ENCODE data around the gene POU2AF2. TPM values are rescaled to one million over a fixed set of nuclear protein-coding genes. Genes with fewer than 3 reads are reported as not detected.

The POU2AF2 gene
- total and polyA plus RNA-seq, 2 of the 8 experiments (the other 6 are each of a cell fraction or from before 2014, with no cell fraction given) = not detected

DNA sequence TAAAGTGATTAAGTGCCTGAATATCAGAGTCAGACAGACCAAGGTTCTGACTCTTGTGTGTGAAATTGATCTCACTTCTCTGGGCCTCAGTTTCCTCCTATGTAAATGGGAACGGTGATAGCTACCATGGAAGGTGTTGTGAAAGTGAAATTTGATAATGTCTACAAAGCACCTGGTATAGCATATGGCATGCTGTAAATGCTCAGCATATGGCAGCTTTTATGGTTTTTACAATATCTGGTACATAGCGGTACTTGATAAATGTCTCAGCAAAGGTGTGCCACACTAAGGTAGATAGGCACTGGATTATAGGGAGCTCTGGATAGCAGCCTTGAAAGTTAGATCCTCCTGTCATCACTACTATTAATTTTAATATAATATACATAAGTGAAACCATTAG is 19.9 kb downstream of the POU2AF2 start:
- Histone ChIP-seq H3K4me1 (replicated peaks in 1 of 4; ENCODE audit: control insufficient read depth in 3 of 4, insufficient read depth in 4 of 4, low read length in 3 of 4) (no peaks in the 10 kb centered on the region), H3K4me3 (ENCODE audit: extremely low read depth in 1 of 4, insufficient read depth in 2 of 4, low read depth in 3 of 4, low read length in 4 of 4) (no peak overlapping the region), H3K4ac (replicated peaks; ENCODE audit: insufficient read length, low read depth, low read length) (no peak overlapping the region), H3K36me3 (ENCODE audit: control insufficient read depth in 2 of 4, insufficient read depth in 4 of 4, low read length in 3 of 4) (no peaks in the 10 kb centered on the region), H4K8ac (ENCODE audit: extremely low read depth, insufficient read depth, low read length) (no peak overlapping the region), H3K23me2 (ENCODE audit: low read depth, low read length) (no peaks in the 10 kb centered on the region), H2AFZ (ENCODE audit: low read length) (no peak overlapping the region), H3K56ac (replicated peaks; ENCODE audit: insufficient read length, low read depth, low read length) (no peak overlapping the region), H3K9me3 (ENCODE audit: insufficient read depth in 2 of 2, low read depth in 1 of 2, low read length in 1 of 2) (no peaks in the 10 kb centered on the region), H3K79me2 (ENCODE audit: control insufficient read depth in 1 of 2, insufficient read depth in 2 of 2, low read length in 2 of 2) (no peaks in the 10 kb centered on the region), H2BK12ac (ENCODE audit: low read depth, low read length) (no peak overlapping the region), H3K4me2 (ENCODE audit: insufficient read depth in 1 of 2, low read depth in 2 of 2, low read length in 2 of 2) (no peak overlapping the region), H4K91ac (replicated peaks; ENCODE audit: insufficient read length, low read length) (no peak overlapping the region), H2BK15ac (ENCODE audit: low read length) (no peak overlapping the region), H2AK5ac (ENCODE audit: low read depth, low read length) (no peak overlapping the region), H3K23ac (ENCODE audit: insufficient read length) (no peak overlapping the region), H2BK20ac (ENCODE audit: low read length) (no peak overlapping the region), H2BK5ac (ENCODE audit: low read depth, low read length) (no peak overlapping the region), H3K79me1 (ENCODE audit: low read depth, low read length) (no peaks in the 10 kb centered on the region), H3K18ac (ENCODE audit: extremely low read depth, low read length) (no peak overlapping the region), H4K20me1 (replicated peaks in 1 of 2; ENCODE audit: control insufficient read depth in 1 of 2, insufficient read depth in 2 of 2, low read length in 2 of 2) (no peaks in the 10 kb centered on the region), H2BK120ac (replicated peaks; ENCODE audit: low read depth, low read length) (no peak overlapping the region), H3K27ac (ENCODE audit: low read depth, low read length) (no peak overlapping the region), H3K9ac (replicated peaks in 1 of 4; ENCODE audit: extremely low read depth in 1 of 4, low read depth in 3 of 4, low read length in 3 of 4) (no peak overlapping the region), H4K5ac (ENCODE audit: insufficient read length, low read depth, low read length) (no peak overlapping the region), H3K14ac (ENCODE audit: insufficient read length) (no peak overlapping the region), H3K27me3 (replicated peaks in 1 of 4; ENCODE audit: control insufficient read depth in 3 of 4, extremely low read depth in 1 of 4, insufficient read depth in 3 of 4, low read length in 3 of 4) (no peaks in the 10 kb centered on the region)
- ChIA-PET POLR2A (ENCODE audit: partially characterized antibody) (no interaction called here), CTCF (ENCODE audit: partially characterized antibody) (interaction anchor here (0.8 to 2.5 kb wide), 4 partner anchors 18 to 181 kb away, joined by 3 to 11 read pairs (median 6); no protein-coding TSS in a partner anchor)
- 92% methylated on average over 2 of the region's 2 CpGs; no CpG with 5 or more reads in 1 of the 2 experiments for WGBS, 2 experiments (ENCODE audit: extremely low coverage in 1 of 2, insufficient coverage in 1 of 2, insufficient read length in 1 of 2, insufficient replicate concordance in 2 of 2, low coverage in 1 of 2, low lambda C conversion rate in 2 of 2, missing lambda C conversion rate in 1 of 2)
- no peak for DNase-seq (ENCODE audit: low read depth in 1 of 2, low spot score in 2 of 2)
- FAIRE-seq = no peak
- TF ChIP-seq FOSL1 (IDR thresholded peaks at IDR 0.05; ENCODE audit: insufficient read depth, low read depth, low read length) (no peak), SP2 (IDR thresholded peaks at IDR 0.05; ENCODE audit: low read length) (no peak), SIX5 (IDR thresholded peaks at IDR 0.05; ENCODE audit: low read depth, low read length) (no peak), YY1 (IDR thresholded peaks at IDR 0.05; ENCODE audit: low read depth, low read length) (no peak), KDM4A (IDR thresholded peaks at IDR 0.05; ENCODE audit: low read depth, low read length, severe bottlenecking) (no peak), TBP (IDR thresholded peaks at IDR 0.05; ENCODE audit: low read depth, low read length) (no peak), NRF1 (IDR thresholded peaks at IDR 0.05; ENCODE audit: low read depth, low read length) (no peak), NANOG (IDR thresholded peaks at IDR 0.05; ENCODE audit: insufficient read depth, low read depth, low read length, poor library complexity, severe bottlenecking) (no peak), HDAC6 (IDR thresholded peaks at IDR 0.05; ENCODE audit: low read depth, low read length) (no peak), CHD2 (IDR thresholded peaks at IDR 0.05; ENCODE audit: low read length) (no peak)
- TF ChIP-seq, protein P1, sequence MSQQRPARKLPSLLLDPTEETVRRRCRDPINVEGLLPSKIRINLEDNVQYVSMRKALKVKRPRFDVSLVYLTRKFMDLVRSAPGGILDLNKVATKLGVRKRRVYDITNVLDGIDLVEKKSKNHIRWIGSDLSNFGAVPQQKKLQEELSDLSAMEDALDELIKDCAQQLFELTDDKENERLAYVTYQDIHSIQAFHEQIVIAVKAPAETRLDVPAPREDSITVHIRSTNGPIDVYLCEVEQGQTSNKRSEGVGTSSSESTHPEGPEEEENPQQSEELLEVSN (IDR thresholded peaks at IDR 0.05) = no peak

Measured in H1 (cell line).